IMR-90 (cell line): ENCODE results near the gene PDHB. TPM values are rescaled to one million over a fixed set of nuclear protein-coding genes. Genes with fewer than 3 reads are reported as not detected.

Experiments used
- ATAC-seq: fragments of 200-7000 bp; cut with Tn5 transposase; 2 replicates; pipeline ENCODE4 v1.9.1; 2020; ENCODE audit warnings: low read depth, mild to moderate bottlenecking, moderate library complexity
- BruUV-seq: library from RNA; stranded (reverse); fragments of 400-500 nt; replicated peaks from 2 replicates; lab custom pipeline; 2021; lab: Mats Ljungman, UMichigan
- CTCF ChIA-PET: fragments of 300-600 bp; formaldehyde crosslinking; extraction: SDS; loops from one replicate; lab custom pipeline; 2021; ENCODE audit warnings: antibody characterized with exemption; lab: Yijun Ruan, JAX
- POLR2A ChIA-PET: fragments of 300-600 bp; sonication (Branson Sonifier 250); formaldehyde crosslinking; loops from one replicate; lab custom pipeline; 2022; ENCODE audit warnings: antibody characterized with exemption; ENCODE audit not compliant: unreplicated experiment; lab: Charles Lee
- DNase-seq: peaks from one replicate; pipeline ENCODE4 v3.0.0; 2013
- H2AFZ ChIP-seq: replicated peaks from 2 replicates; pipeline ENCODE3; 2013; ENCODE audit warnings: low read length, mild to moderate bottlenecking; ENCODE audit not compliant: poor library complexity
- H2AK5ac ChIP-seq: 2 replicates; pipeline ENCODE4 v1.6.1; 2013; ENCODE audit warnings: low read depth, low read length, inconsistent platforms
- H2AK9ac ChIP-seq: replicated peaks from 2 replicates; pipeline ENCODE3; 2013; ENCODE audit warnings: mild to moderate bottlenecking, low read depth, low read length, moderate library complexity; ENCODE audit not compliant: poor library complexity
- H2BK120ac ChIP-seq: 2 replicates; pipeline ENCODE4 v1.6.1; 2013; ENCODE audit warnings: low read depth, low read length, inconsistent platforms
- H2BK15ac ChIP-seq: 3 replicates; pipeline ENCODE4 v1.6.1; 2013; ENCODE audit warnings: low read depth, low read length, inconsistent platforms
- H2BK20ac ChIP-seq: 2 replicates; pipeline ENCODE4 v1.6.1; 2013; ENCODE audit warnings: low read depth, mild to moderate bottlenecking, inconsistent platforms, low read length, moderate library complexity
- H2BK5ac ChIP-seq: 2 replicates; pipeline ENCODE4 v1.6.1; 2013; ENCODE audit warnings: mild to moderate bottlenecking, low read depth, low read length, inconsistent platforms; ENCODE audit not compliant: poor library complexity, severe bottlenecking
- H3K14ac ChIP-seq: replicated peaks from 2 replicates; pipeline ENCODE4 v1.6.1; 2013; ENCODE audit warnings: low read depth, low read length, inconsistent platforms
- H3K18ac ChIP-seq: 2 replicates; pipeline ENCODE4 v1.6.1; 2013; ENCODE audit warnings: low read depth, low read length, control low read depth
- H3K23ac ChIP-seq: 2 replicates; pipeline ENCODE4 v1.6.1; 2013; ENCODE audit warnings: low read depth, low read length, inconsistent platforms
- H3K27ac ChIP-seq: 2 replicates; pipeline ENCODE4 v1.5.1; 2013; ENCODE audit warnings: mild to moderate bottlenecking, control low read depth, low read length; ENCODE audit not compliant: insufficient read depth
- H3K27me3 ChIP-seq: 2 replicates; pipeline ENCODE4 v1.6.1; 2013; ENCODE audit warnings: low read length; ENCODE audit not compliant: control insufficient read depth, insufficient read depth
- H3K36me3 ChIP-seq: 2 replicates; pipeline ENCODE4 v1.6.1; 2013; ENCODE audit warnings: low read length, mixed read lengths; ENCODE audit not compliant: control insufficient read depth, insufficient read depth
- H3K4ac ChIP-seq: 2 replicates; pipeline ENCODE4 v1.6.1; 2013; ENCODE audit warnings: low read depth, low read length, inconsistent platforms
- H3K4me1 ChIP-seq: 2 replicates; pipeline ENCODE4 v1.6.1; 2013; ENCODE audit warnings: low read length, mixed read lengths; ENCODE audit not compliant: control insufficient read depth, insufficient read depth
- H3K4me2 ChIP-seq: 2 replicates; pipeline ENCODE4 v1.6.1; 2013; ENCODE audit warnings: low read depth, mild to moderate bottlenecking, control low read depth, low read length, moderate library complexity
- H3K4me3 ChIP-seq: 2 replicates; pipeline ENCODE4 v1.5.1; 2013; ENCODE audit warnings: low read depth, mild to moderate bottlenecking, control low read depth, low read length, moderate library complexity; ENCODE audit not compliant: insufficient read depth
- H3K56ac ChIP-seq: 2 replicates; pipeline ENCODE4 v1.6.1; 2013; ENCODE audit warnings: low read length, inconsistent platforms; ENCODE audit not compliant: insufficient read depth; ENCODE audit errors: extremely low read depth
- H3K79me1 ChIP-seq, 2 experiments: 2 replicates each; pipeline ENCODE4 v1.6.1; 2013; ENCODE audit warnings: low read length in 2 of 2, inconsistent platforms in 1 of 2, low read depth in 1 of 2
- H3K9ac ChIP-seq: 2 replicates; pipeline ENCODE4 v1.6.1; 2013; ENCODE audit warnings: low read depth, low read length, control low read depth
- H3K9me1 ChIP-seq: 2 replicates; pipeline ENCODE4 v1.6.1; 2013; ENCODE audit warnings: low read length, inconsistent platforms; ENCODE audit not compliant: insufficient read depth
- H3K9me3 ChIP-seq: 2 replicates; pipeline ENCODE4 v1.6.1; 2013; ENCODE audit warnings: low read length; ENCODE audit not compliant: control insufficient read depth, insufficient read depth
- H4K20me1 ChIP-seq: 2 replicates; pipeline ENCODE4 v1.6.1; 2013; ENCODE audit warnings: low read length, inconsistent platforms; ENCODE audit not compliant: insufficient read depth
- H4K5ac ChIP-seq: 2 replicates; pipeline ENCODE4 v1.6.1; 2013; ENCODE audit warnings: mild to moderate bottlenecking, low read depth, low read length, control low read depth
- H4K8ac ChIP-seq, 2 experiments: 2 replicates each; pipeline ENCODE4 v1.6.1; 2013; ENCODE audit warnings: low read depth in 2 of 2, low read length in 2 of 2, control low read depth in 1 of 2, inconsistent platforms in 1 of 2
- H4K91ac ChIP-seq: 2 replicates; pipeline ENCODE4 v1.6.1; 2013; ENCODE audit warnings: low read depth, low read length, inconsistent platforms; ENCODE audit not compliant: insufficient read depth
- BHLHE40 ChIP-seq: fragments of 150-350 bp; IDR thresholded peaks from 2 replicates; pipeline ENCODE4 v1.6.1; 2016; ENCODE audit warnings: mild to moderate bottlenecking, low read depth, low read length
- CEBPB ChIP-seq: IDR thresholded peaks from 2 replicates; pipeline ENCODE4 v1.6.1; 2012; ENCODE audit warnings: low read depth, low read length, improper control_type of control experiment
- CHD1 ChIP-seq: IDR thresholded peaks from 2 replicates; pipeline ENCODE4 v1.6.1; 2012; ENCODE audit warnings: low read depth, low read length, improper control_type of control experiment
- ELK1 ChIP-seq: fragments of 150-350 bp; IDR thresholded peaks from 2 replicates; pipeline ENCODE4 v1.6.1; 2016; ENCODE audit warnings: low read depth, mild to moderate bottlenecking, low read length, moderate library complexity, borderline replicate concordance
- MAFK ChIP-seq: IDR thresholded peaks from 2 replicates; pipeline ENCODE4 v1.6.1; 2012; ENCODE audit warnings: low read depth, low read length, improper control_type of control experiment
- MAZ ChIP-seq: IDR thresholded peaks from 2 replicates; pipeline ENCODE4 v1.6.1; 2012; ENCODE audit warnings: low read depth, mild to moderate bottlenecking, low read length, improper control_type of control experiment, moderate library complexity, borderline replicate concordance
- MXI1 ChIP-seq: IDR thresholded peaks from 2 replicates; pipeline ENCODE4 v1.6.1; 2012; ENCODE audit warnings: low read depth, mild to moderate bottlenecking, low read length, moderate library complexity, borderline replicate concordance
- NFE2L2 ChIP-seq: fragments of 150-350 bp; IDR thresholded peaks from 2 replicates; pipeline ENCODE4 v1.6.1; 2016; ENCODE audit warnings: low read depth, mild to moderate bottlenecking, low read length
- RCOR1 ChIP-seq: IDR thresholded peaks from 2 replicates; pipeline ENCODE4 v1.6.1; 2012; ENCODE audit warnings: mild to moderate bottlenecking, low read length, improper control_type of control experiment; ENCODE audit not compliant: insufficient replicate concordance
- RFX5 ChIP-seq: IDR thresholded peaks from 2 replicates; pipeline ENCODE4 v1.8.0; 2012; ENCODE audit warnings: low read depth, mild to moderate bottlenecking, low read length, moderate library complexity
- SMC3 ChIP-seq: fragments of 150-350 bp; IDR thresholded peaks from 2 replicates; pipeline ENCODE4 v1.6.1; 2016; ENCODE audit warnings: low read depth, mild to moderate bottlenecking, antibody characterized with exemption, low read length, moderate library complexity
- WGBS, 2 experiments: methylation state at CpG; one replicate each; pipeline versions ENCODE4 v1.1.5 to v1.1.7; 2013; ENCODE audit warnings: missing lambda C conversion rate in 2 of 2; ENCODE audit not compliant: insufficient read length in 1 of 2; ENCODE audit errors: extremely low coverage in 2 of 2; 5-methylcytosine and 5-hydroxymethylcytosine counted together
- dilution Hi-C: fragments of 300-500 bp; cut with HindIII; formaldehyde crosslinking; loops from one replicate; pipeline ENCODE4 v1.14.3; 2018; ENCODE audit warnings: low sequenced_read_pairs; ENCODE audit not compliant: unreplicated experiment
- in situ Hi-C: fragments of 300-500 bp; cut with MboI; formaldehyde crosslinking; loops from 3 replicates; pipeline ENCODE4 v1.14.3; 2019; ENCODE audit warnings: low sequenced_read_pairs, inconsistent platforms, mixed read lengths
- intact Hi-C: fragments of 100-400 bp; cut with micrococcal nuclease; formaldehyde crosslinking; loops from 2 replicates; pipeline ENCODE4 v1.10.0; 2022
- polyA plus RNA-seq, 3 experiments: library from polyadenylated mRNA; depleted of rRNA; stranded (reverse); fragments of >200 nt; gene quantifications; 2 replicates each; pipeline ENCODE4 v1.2.3, GENCODE V29; 2012; ENCODE audit warnings: low replicate concordance in 1 of 3
- total RNA-seq: library from RNA; depleted of rRNA; stranded (reverse); fragments of >200 nt; gene quantifications from 2 replicates; pipeline ENCODE4 v1.2.3, GENCODE V29; 2012

Gene PDHB
- total and polyA plus RNA-seq, 2 of the 4 experiments (the other 2 are of a cell fraction): 69.2 to 73.5 TPM

GRCh38 chr3:58470363-58471024 lies 36.9 kb upstream of the PDHB start:
- H3K23ac ChIP-seq: peak overlapping the region; percentile 26
- H4K5ac ChIP-seq: peak overlapping the region; percentile 61; the same call in 1 of the 2 replicates
- DNase-seq (no peak), ATAC-seq (peak; percentile 8; the same call in 1 of the 2 replicates)
- H2BK5ac ChIP-seq: peak overlapping the region; percentile 41
- peak overlapping the region; percentile 66 for H3K4ac ChIP-seq
- H3K4me1 ChIP-seq: peaks cover 14% of the 10 kb centered on the region
- no peaks in the 10 kb centered on the region for H3K36me3 ChIP-seq
- peak overlapping the region; percentile 35 for H2AFZ ChIP-seq
- in situ Hi-C loops (no loop called here), dilution Hi-C loops (no loop called here), intact Hi-C loops (loop anchor here (5.0 kb wide), 1 partner anchor 33 kb away; no protein-coding TSS in a partner anchor)
- H3K27ac ChIP-seq: peak overlapping the region; percentile 61
- WGBS, 2 experiments: 100% methylated on average over 2 of the region's 12 CpGs; no CpG with 5 or more reads in 1 of the 2 experiments
- H4K8ac ChIP-seq: peak overlapping the region; percentile 1 to 62
- no peaks in the 10 kb centered on the region for H3K79me1 ChIP-seq
- CTCF ChIA-PET: interaction anchor here (0.6 to 1.4 kb wide), 3 partner anchors 21 to 333 kb away, joined by 3 to 5 read pairs (median 4); partner anchors contain the start of gene KCTD6
- peak overlapping the region; percentile 56 for H4K91ac ChIP-seq
- H2BK120ac ChIP-seq: peak overlapping the region; percentile 20; the same call in 1 of the 2 replicates
- peak overlapping the region; percentile 55 for H2AK5ac ChIP-seq
- H4K20me1 ChIP-seq: no peaks in the 10 kb centered on the region
- H3K9me1 ChIP-seq: peaks cover 10% of the 10 kb centered on the region
- H3K4me3 ChIP-seq: no peak overlapping the region
- no TSS peak for BruUV-seq
- H3K4me2 ChIP-seq: no peak overlapping the region
- no peak overlapping the region for H3K9ac ChIP-seq
- H2BK20ac ChIP-seq: peak overlapping the region; percentile 56
- H3K27me3 ChIP-seq: 0 out of 2 replicates have a peak, but pooled peaks cover 1% of the 10 kb centered on the region
- H2AK9ac ChIP-seq: peak overlapping the region; percentile 0
- H3K18ac ChIP-seq: peak overlapping the region; percentile 63; the same call in 1 of the 2 replicates
- peak overlapping the region; percentile 37 for H3K14ac ChIP-seq
- POLR2A ChIA-PET: no interaction called here
- H3K9me3 ChIP-seq: no peaks in the 10 kb centered on the region
- no peak overlapping the region for H2BK15ac ChIP-seq
- TF ChIP-seq NFE2L2 (no peak), BHLHE40 (no peak), MXI1 (no peak), RCOR1 (no peak), MAZ (no peak), MAFK (no peak), ELK1 (no peak), CHD1 (no peak), RFX5 (no peak), CEBPB (no peak), SMC3 (no peak)
- H3K56ac ChIP-seq: no peak overlapping the region
